ENCODE measurements around the gene INPP5D.

INPP5D gene

GRCh38 chr2:233234264-233234663 is 174.1 kb downstream of the INPP5D start:
- Histone ChIP-seq H3K4me3 (ENCODE audit: low read depth, low read length) (no peak overlapping the region), H3K27me3 (no peaks in the 10 kb centered on the region; the same call in 1 of the 2 replicates), H3K9me3 (no peaks in the 10 kb centered on the region; the same call in 1 of the 2 replicates), H3K36me3 (no peaks in the 10 kb centered on the region), H3K4me1 (no peaks in the 10 kb centered on the region)
- no peak for DNase-seq
- no peak for TF ChIP-seq CTCF (IDR thresholded peaks at IDR 0.05; ENCODE audit: low read depth, low read length)

GRCh38 chr2:233234996-233235395 is 174.9 kb downstream of the INPP5D start:
- no peaks in the 10 kb centered on the region for H3K4me1 ChIP-seq
- H3K9me3 ChIP-seq, result no peaks in the 10 kb centered on the region; the same call in 1 of the 2 replicates
- no peak for DNase-seq
- no peak overlapping the region for H3K4me3 ChIP-seq (ENCODE audit: low read depth, low read length)
- no peaks in the 10 kb centered on the region; the same call in 1 of the 2 replicates for H3K27me3 ChIP-seq
- no peaks in the 10 kb centered on the region for H3K36me3 ChIP-seq
- TF ChIP-seq CTCF (IDR thresholded peaks at IDR 0.05; ENCODE audit: low read depth, low read length), result no peak

GRCh38 chr2:233235977-233236376 is 175.8 kb downstream of the INPP5D start:
- no peak overlapping the region for H3K4me3 ChIP-seq (ENCODE audit: low read depth, low read length)
- H3K27me3 ChIP-seq, result no peaks in the 10 kb centered on the region; the same call in 1 of the 2 replicates
- no peak for DNase-seq
- TF ChIP-seq CTCF (IDR thresholded peaks at IDR 0.05; ENCODE audit: low read depth, low read length), result no peak
- H3K9me3 ChIP-seq, result no peaks in the 10 kb centered on the region; the same call in 1 of the 2 replicates
- H3K4me1 ChIP-seq, result no peaks in the 10 kb centered on the region
- H3K36me3 ChIP-seq, result no peaks in the 10 kb centered on the region

GRCh38 chr2:233236820-233237589 is 176.9 kb downstream of the INPP5D start:
- H3K4me3 ChIP-seq (ENCODE audit: low read depth, low read length), result no peak overlapping the region
- TF ChIP-seq CTCF (IDR thresholded peaks at IDR 0.05; ENCODE audit: low read depth, low read length), result no peak
- no peaks in the 10 kb centered on the region for H3K4me1 ChIP-seq
- no peaks in the 10 kb centered on the region; the same call in 1 of the 2 replicates for H3K9me3 ChIP-seq
- no peaks in the 10 kb centered on the region for H3K36me3 ChIP-seq
- no peak for DNase-seq
- no peaks in the 10 kb centered on the region; the same call in 1 of the 2 replicates for H3K27me3 ChIP-seq

- no peak for DNase-seq
Observed at GRCh38 chr2:233240897-233241296, 180.8 kb downstream of the INPP5D start.

More at GRCh38 chr2:233240897-233241296, 180.8 kb downstream of the INPP5D start:
- no peak for TF ChIP-seq CTCF (IDR thresholded peaks at IDR 0.05; ENCODE audit: low read depth, low read length)
- Histone ChIP-seq H3K27me3 (no peaks in the 10 kb centered on the region), H3K4me1 (no peaks in the 10 kb centered on the region), H3K4me3 (ENCODE audit: low read depth, low read length) (no peak overlapping the region), H3K9me3 (no peaks in the 10 kb centered on the region; the same call in 1 of the 2 replicates), H3K36me3 (no peaks in the 10 kb centered on the region)

Measured in BE2C (cell line).